Activated CD4-positive, alpha-beta memory T cell treated with anti-CD3 and anti-CD28 coated beads for 36 hours (primary cell): Measurements from ENCODE around the gene WAC. TPM values are rescaled to one million over a fixed set of nuclear protein-coding genes. Genes with fewer than 3 reads are reported as not detected.
A peak's percentile ranks its signal among the peaks of the same experiment; 100 is the strongest.

ENCODE experiments used
- CTCF ChIA-PET: fragments of 350-600 bp; sonication (Branson Sonifier 250); formaldehyde crosslinking; loops from one replicate; lab custom pipeline; 2021; ENCODE audit warnings: antibody characterized with exemption, inconsistent platforms; lab: Charles Lee
- POLR2A ChIA-PET: fragments of 350-600 bp; sonication (Branson Sonifier 250); formaldehyde crosslinking; loops from one replicate; lab custom pipeline; 2021; ENCODE audit warnings: antibody characterized with exemption; lab: Charles Lee
- DNase-seq: peaks from one replicate; pipeline ENCODE4 v3.0.0-alpha.2; 2020
- H3K27ac Mint-ChIP-seq: one replicate; pipeline ENCODE4 v1.8.0; 2021; ENCODE audit warnings: mixed read lengths
- H3K27me3 Mint-ChIP-seq: one replicate; pipeline ENCODE4 v1.8.0; 2021; ENCODE audit warnings: mixed read lengths
- H3K36me3 Mint-ChIP-seq: one replicate; pipeline ENCODE4 v1.8.0; 2021; ENCODE audit warnings: mixed read lengths
- H3K4me1 Mint-ChIP-seq: one replicate; pipeline ENCODE4 v1.8.0; 2021; ENCODE audit warnings: low read depth, mixed read lengths
- H3K4me3 Mint-ChIP-seq: one replicate; pipeline ENCODE4 v1.8.0; 2021; ENCODE audit warnings: mild to moderate bottlenecking, mixed read lengths
- H3K9me3 Mint-ChIP-seq: one replicate; pipeline ENCODE4 v1.8.0; 2021; ENCODE audit warnings: mixed read lengths
- intact Hi-C: fragments of 100-400 bp; cut with micrococcal nuclease; formaldehyde crosslinking; loops from one replicate; pipeline ENCODE4 v1.15.1; 2023
- total RNA-seq, 2 experiments: library from RNA; stranded (reverse); gene quantifications; one replicate each; pipeline ENCODE4 v1.2.3, GENCODE V29; 2021

WAC gene
- total RNA-seq, 2 experiments from 2014 or later: 92.9 to 93.1 TPM

DNA sequence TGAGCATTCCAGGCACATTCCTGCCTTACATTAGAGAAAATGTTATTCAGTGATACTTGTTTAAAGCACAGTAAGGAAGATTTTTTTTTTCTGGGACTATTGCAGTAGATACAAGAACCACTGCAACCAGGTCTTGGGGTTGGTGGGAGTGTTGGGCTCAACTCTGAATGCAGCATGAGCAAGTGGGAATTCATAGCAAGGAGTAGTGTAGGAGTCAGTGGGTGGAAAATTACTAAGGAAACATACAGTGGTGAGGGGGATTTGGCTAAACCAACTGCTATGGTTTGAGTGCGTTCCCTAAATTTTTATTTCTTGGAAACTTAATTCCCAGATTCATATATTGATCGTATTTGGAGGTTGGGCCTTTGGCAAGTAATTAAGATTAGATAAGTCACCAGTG lies 22.4 kb downstream of the WAC start:
- Mint-ChIP-seq H3K9me3 (no peaks in the 10 kb centered on the region), H3K27ac (peak overlapping the region; percentile 16), H3K27me3 (no peaks in the 10 kb centered on the region), H3K4me1 (peaks cover 82% of the 10 kb centered on the region), H3K4me3 (no peak overlapping the region), H3K36me3 (peaks cover 63% of the 10 kb centered on the region)
- DNase-seq: no peak
- intact Hi-C loops: no loop called here
- ChIA-PET POLR2A (no interaction called here), CTCF (no interaction called here)

DNA sequence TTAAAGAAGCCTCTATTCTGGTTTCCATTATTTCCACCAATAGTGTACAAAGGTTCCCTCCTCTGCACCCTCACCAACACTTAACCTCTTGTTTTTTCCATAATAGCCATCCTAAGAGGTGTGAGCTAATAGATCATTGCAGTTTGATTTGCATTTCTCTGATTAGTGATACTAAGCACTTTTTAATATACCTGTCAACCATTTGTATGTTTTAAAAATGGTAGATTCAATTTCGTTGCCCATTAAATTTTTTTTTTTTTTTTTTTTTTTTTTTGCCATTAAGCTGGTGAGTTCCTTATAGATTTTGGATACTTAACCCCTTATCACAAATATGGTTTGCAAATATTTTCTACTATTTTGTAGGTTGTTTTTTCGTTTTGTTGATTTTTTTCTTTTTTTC lies 23.2 kb downstream of the WAC start:
- Mint-ChIP-seq H3K36me3 (peaks cover 65% of the 10 kb centered on the region), H3K4me3 (no peak overlapping the region), H3K9me3 (no peaks in the 10 kb centered on the region), H3K27ac (no peak overlapping the region), H3K4me1 (peaks cover 82% of the 10 kb centered on the region), H3K27me3 (no peaks in the 10 kb centered on the region)
- DNase-seq: no peak
- intact Hi-C loops: no loop called here
- ChIA-PET POLR2A (interaction anchor here (1.3 kb wide), 1 partner anchor 11 kb away, joined by 3 read pairs; no protein-coding TSS in a partner anchor), CTCF (no interaction called here)

DNA sequence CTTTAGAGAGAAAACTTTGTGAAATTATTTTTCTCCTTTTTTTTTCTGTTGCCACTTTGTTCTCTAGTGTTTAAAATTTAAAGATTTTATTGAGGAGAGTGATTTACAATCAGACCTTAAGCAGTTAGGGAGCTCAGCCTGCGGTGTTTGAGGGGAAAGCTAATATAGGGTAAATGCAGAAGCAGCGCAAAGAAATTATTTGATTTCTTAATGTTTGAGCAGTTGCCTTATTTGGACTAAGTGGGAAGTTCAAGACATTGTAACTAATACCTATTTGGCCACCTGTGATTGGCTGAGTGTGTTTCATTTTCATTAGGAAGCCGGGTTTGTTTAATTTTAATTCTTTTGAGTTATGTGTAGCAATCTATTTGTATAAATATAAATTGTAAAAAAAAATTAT lies 25.3 kb downstream of the WAC start:
- peaks cover 63% of the 10 kb centered on the region for H3K36me3 Mint-ChIP-seq
- no peak overlapping the region for H3K4me3 Mint-ChIP-seq
- no peak overlapping the region for H3K27ac Mint-ChIP-seq
- ChIA-PET POLR2A (interaction anchor here (1.4 kb wide), 1 partner anchor 12 kb away, joined by 3 read pairs; no protein-coding TSS in a partner anchor), CTCF (interaction anchor here (0.6 kb wide), 1 partner anchor 23 kb away, joined by 3 read pairs; no protein-coding TSS in a partner anchor)
- intact Hi-C loops: no loop called here
- H3K9me3 Mint-ChIP-seq: no peaks in the 10 kb centered on the region
- no peak for DNase-seq
- peaks cover 75% of the 10 kb centered on the region for H3K4me1 Mint-ChIP-seq
- no peaks in the 10 kb centered on the region for H3K27me3 Mint-ChIP-seq

DNA sequence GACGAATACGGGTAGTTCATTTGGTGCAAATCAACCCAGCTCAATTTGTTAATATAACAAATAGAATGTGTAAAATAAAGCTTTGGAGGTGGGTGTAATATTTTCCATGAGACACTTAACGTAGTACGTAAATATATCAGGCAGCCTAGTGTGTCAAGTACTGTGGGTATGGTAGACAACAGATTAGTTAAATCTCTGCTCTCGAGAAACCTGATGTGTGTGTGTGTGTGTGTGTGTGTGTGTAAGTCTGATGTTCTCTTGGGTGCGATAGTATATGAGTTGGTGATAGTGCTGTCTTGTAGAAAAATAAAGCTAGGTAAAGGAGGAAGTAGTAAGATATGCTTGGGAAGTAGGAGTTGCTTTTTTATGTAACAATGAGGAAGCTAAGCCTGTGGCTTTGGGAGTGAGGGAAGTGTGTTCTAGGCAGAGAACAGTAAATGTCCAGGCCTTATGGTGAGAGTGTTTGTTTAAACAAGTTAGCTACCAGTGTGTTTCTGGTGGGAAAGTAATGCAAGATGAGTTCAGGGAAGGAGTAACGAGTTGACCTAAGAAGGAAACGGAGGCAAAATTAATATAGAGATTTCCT lies 26.1 kb downstream of the WAC start:
- peaks cover 61% of the 10 kb centered on the region for H3K36me3 Mint-ChIP-seq
- H3K4me3 Mint-ChIP-seq: no peak overlapping the region
- H3K27ac Mint-ChIP-seq: no peak overlapping the region
- H3K4me1 Mint-ChIP-seq: peaks cover 74% of the 10 kb centered on the region
- DNase-seq: no peak
- no peaks in the 10 kb centered on the region for H3K27me3 Mint-ChIP-seq
- H3K9me3 Mint-ChIP-seq: no peaks in the 10 kb centered on the region
- intact Hi-C loops: no loop called here
- CTCF ChIA-PET: no interaction called here
- POLR2A ChIA-PET: interaction anchor here (1.2 to 1.4 kb wide), 2 partner anchors 13 to 19 kb away, joined by 3 read pairs; no protein-coding TSS in a partner anchor

DNA sequence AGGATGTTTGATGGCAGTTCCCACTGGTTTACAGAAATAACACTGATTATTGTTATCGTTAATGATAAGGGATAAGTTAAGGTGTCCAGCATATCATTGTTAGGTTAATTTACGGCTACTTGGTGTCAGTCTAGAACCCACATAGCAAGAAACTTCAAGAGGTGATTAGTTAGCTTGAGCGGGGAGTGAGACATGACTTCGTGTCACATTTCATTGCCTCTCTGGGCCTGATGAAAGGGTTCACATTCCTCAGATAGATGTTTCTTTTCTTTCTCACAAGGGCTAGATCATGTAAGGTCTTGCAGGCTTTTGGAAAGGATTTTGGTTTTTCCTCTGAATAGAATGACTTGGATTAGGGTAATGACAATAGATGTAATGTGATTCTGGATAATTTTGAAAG lies 26.7 kb downstream of the WAC start:
- no peaks in the 10 kb centered on the region for H3K9me3 Mint-ChIP-seq
- no peaks in the 10 kb centered on the region for H3K27me3 Mint-ChIP-seq
- CTCF ChIA-PET: no interaction called here
- H3K4me1 Mint-ChIP-seq: peaks cover 74% of the 10 kb centered on the region
- no peak overlapping the region for H3K27ac Mint-ChIP-seq
- H3K4me3 Mint-ChIP-seq: no peak overlapping the region
- peaks cover 59% of the 10 kb centered on the region for H3K36me3 Mint-ChIP-seq
- no peak for DNase-seq
- POLR2A ChIA-PET: interaction anchor here (1.2 to 1.4 kb wide), 2 partner anchors 14 to 18 kb away, joined by 3 read pairs; no protein-coding TSS in a partner anchor
- intact Hi-C loops: no loop called here

DNA sequence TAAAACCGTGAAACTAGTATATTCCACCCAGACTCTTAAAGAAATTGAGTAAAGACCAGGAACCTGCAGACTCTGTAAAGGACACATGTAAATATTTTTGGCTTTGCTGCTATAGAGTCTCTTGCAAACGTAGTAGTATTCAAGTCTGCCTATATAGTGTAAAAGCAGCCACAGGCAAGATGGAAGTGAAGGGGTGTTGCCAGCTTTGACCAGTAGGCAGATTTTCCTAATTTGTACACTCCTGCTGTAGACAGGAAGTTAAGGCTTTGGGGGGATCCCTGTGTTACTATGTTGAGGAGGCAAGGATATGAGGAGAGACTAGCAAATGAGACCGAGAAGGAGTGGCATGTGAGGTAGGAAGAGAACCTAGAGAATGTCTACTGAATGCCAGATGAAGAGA lies 27.7 kb downstream of the WAC start:
- Mint-ChIP-seq H3K9me3 (no peaks in the 10 kb centered on the region), H3K4me1 (peaks cover 73% of the 10 kb centered on the region), H3K27me3 (no peaks in the 10 kb centered on the region), H3K27ac (peak overlapping the region; percentile 20), H3K36me3 (peaks cover 49% of the 10 kb centered on the region), H3K4me3 (no peak overlapping the region)
- DNase-seq: no peak
- POLR2A ChIA-PET: no interaction called here
- CTCF ChIA-PET: no interaction called here
- intact Hi-C loops: no loop called here

DNA sequence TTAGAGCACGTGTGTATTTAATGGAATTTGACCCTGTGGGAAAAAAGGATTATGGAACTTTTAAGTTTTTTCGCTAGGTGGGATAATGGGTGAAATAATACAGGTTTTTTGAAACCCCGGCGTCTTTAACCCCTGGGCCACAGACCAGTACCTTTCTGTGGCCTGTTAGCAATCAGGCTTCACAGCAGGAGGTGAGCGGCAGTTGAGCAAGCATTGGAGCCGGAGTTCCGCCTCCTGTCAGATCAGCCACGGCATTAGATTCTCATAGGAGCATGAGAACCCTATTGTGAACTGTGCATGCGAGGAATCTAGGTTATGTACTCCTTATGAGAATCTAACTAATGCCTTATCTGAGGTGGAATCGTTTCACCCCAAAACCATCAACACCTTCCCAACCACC lies 28.6 kb downstream of the WAC start:
- H3K4me1 Mint-ChIP-seq: peaks cover 74% of the 10 kb centered on the region
- CTCF ChIA-PET: no interaction called here
- no peak for DNase-seq
- POLR2A ChIA-PET: no interaction called here
- no peaks in the 10 kb centered on the region for H3K9me3 Mint-ChIP-seq
- H3K4me3 Mint-ChIP-seq: no peak overlapping the region
- no peak overlapping the region for H3K27ac Mint-ChIP-seq
- intact Hi-C loops: no loop called here
- H3K36me3 Mint-ChIP-seq: peaks cover 48% of the 10 kb centered on the region
- H3K27me3 Mint-ChIP-seq: no peaks in the 10 kb centered on the region

DNA sequence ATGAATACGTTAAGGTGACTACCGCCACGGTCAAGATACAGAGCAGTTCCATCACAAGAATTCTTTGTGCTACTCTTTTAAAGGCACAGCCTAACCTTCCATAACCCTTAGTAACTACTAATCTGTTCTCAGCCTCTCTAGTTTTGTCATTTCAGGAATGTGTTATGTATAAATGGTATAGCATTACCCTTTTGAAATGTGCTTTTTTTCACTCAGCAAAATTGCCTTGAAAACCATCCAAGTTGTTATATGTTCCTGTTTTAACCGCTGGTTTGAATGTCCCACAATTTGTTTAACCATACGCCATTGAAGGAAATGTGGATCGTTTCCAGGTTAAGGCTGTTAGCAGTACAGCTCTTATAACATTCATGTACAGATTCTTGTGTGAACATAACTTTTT lies 32.0 kb downstream of the WAC start:
- H3K4me3 Mint-ChIP-seq: no peak overlapping the region
- peaks cover 43% of the 10 kb centered on the region for H3K36me3 Mint-ChIP-seq
- intact Hi-C loops: loop anchor here (2.0 kb wide), 2 partner anchors 14 to 32 kb away; partner anchors contain the start of gene WAC
- H3K27ac Mint-ChIP-seq: peak overlapping the region; percentile 20
- no peaks in the 10 kb centered on the region for H3K9me3 Mint-ChIP-seq
- no peak for DNase-seq
- CTCF ChIA-PET: no interaction called here
- H3K4me1 Mint-ChIP-seq: peaks cover 80% of the 10 kb centered on the region
- H3K27me3 Mint-ChIP-seq: no peaks in the 10 kb centered on the region
- POLR2A ChIA-PET: no interaction called here

DNA sequence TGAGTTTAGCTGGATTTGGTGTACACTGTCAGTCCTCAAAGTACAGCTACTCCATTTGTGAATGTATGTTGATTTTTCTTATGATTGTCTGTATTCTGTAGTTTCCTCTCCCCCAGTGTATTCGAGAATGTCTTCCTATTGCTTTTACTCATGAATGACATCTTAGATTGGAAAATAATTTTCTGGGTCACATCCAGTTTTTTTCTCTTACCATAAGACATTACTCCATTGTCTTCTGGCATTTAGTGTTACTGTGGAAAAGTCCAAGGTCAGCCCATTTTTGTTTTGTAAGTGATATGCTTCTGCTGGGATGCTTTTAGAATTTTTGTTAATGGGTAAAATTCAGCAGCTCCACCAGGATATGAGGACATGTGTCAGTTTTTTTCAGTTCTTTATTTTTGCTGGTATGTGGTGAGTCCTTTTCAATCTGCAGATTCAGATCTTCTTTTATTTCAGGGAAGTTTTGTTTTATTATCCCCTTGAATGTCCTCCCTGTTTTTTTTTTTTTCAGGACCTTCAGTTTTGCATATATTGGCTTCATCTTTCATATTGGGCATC lies 33.6 kb downstream of the WAC start:
- Mint-ChIP-seq H3K4me1 (peaks cover 80% of the 10 kb centered on the region), H3K4me3 (no peak overlapping the region), H3K27ac (no peak overlapping the region), H3K9me3 (no peaks in the 10 kb centered on the region), H3K36me3 (peaks cover 35% of the 10 kb centered on the region), H3K27me3 (no peaks in the 10 kb centered on the region)
- DNase-seq: no peak
- intact Hi-C loops: no loop called here
- ChIA-PET POLR2A (no interaction called here), CTCF (no interaction called here)

DNA sequence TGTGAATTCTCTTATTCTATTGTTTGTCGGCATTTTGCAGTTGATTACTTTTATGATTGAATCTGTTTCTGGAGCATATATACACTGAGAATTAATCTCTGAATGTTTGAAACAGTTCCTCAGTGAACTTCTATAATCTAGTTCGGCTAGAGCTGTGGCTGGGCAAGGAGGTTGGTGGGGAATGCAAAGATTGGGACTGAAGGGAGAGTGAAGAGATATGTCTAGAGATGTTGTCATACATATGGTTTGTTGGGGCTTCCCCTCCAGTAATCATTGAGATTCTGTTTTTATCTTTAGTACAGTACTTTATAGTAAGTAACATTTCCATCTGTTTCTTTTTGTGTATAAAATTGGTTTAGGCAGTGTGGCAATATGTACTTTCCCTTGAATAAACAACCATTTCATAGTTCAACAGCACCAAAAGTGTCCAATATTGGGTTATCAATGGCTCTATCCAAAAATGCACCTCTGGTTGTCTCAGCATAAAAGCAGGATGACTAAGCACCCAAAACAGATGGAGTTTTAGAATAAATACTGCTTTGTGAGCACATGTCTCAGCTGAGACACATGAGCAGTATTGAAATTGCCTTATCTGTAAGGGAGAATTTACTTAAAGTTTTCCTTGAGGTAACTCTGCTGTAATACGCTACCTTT lies 36.7 kb downstream of the WAC start:
- no peak for DNase-seq
- Mint-ChIP-seq H3K4me1 (peaks cover 88% of the 10 kb centered on the region), H3K9me3 (no peaks in the 10 kb centered on the region), H3K4me3 (no peak overlapping the region), H3K36me3 (peaks cover 35% of the 10 kb centered on the region), H3K27ac (peak overlapping the region; percentile 39), H3K27me3 (no peaks in the 10 kb centered on the region)
- CTCF ChIA-PET: no interaction called here
- POLR2A ChIA-PET: interaction anchor here (0.8 kb wide), 1 partner anchor 37 kb away, joined by 5 read pairs; the partner anchor contains the start of gene WAC
- intact Hi-C loops: no loop called here

DNA sequence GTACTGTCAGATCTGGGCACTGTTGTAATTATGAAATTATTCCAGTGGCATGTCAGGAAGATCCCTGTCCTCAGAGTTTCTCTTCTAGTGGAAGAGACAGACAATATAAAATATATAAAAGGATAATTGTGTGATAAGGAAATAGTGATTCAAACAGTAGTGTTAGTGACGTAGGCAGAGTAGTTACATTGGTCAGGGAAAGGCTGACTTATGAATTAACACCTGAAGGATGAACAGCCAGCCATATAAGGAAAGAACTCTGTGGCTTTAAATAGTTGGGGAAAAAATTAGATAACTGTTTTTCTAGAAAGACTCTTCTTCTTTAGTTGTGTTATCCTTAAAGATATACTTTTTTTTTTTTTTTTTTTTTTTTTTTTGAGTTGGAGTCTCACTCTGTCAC lies 37.7 kb downstream of the WAC start:
- peaks cover 89% of the 10 kb centered on the region for H3K4me1 Mint-ChIP-seq
- H3K9me3 Mint-ChIP-seq: no peaks in the 10 kb centered on the region
- ChIA-PET CTCF (interaction anchor here (0.6 kb wide), 1 partner anchor 1789 kb away, joined by 3 read pairs; no protein-coding TSS in a partner anchor), POLR2A (interaction anchor here (0.8 kb wide), 1 partner anchor 38 kb away, joined by 5 read pairs; the partner anchor contains the start of gene WAC)
- DNase-seq: no peak
- H3K4me3 Mint-ChIP-seq: no peak overlapping the region
- peaks cover 36% of the 10 kb centered on the region for H3K36me3 Mint-ChIP-seq
- no peaks in the 10 kb centered on the region for H3K27me3 Mint-ChIP-seq
- H3K27ac Mint-ChIP-seq: peak overlapping the region; percentile 23
- intact Hi-C loops: no loop called here

DNA sequence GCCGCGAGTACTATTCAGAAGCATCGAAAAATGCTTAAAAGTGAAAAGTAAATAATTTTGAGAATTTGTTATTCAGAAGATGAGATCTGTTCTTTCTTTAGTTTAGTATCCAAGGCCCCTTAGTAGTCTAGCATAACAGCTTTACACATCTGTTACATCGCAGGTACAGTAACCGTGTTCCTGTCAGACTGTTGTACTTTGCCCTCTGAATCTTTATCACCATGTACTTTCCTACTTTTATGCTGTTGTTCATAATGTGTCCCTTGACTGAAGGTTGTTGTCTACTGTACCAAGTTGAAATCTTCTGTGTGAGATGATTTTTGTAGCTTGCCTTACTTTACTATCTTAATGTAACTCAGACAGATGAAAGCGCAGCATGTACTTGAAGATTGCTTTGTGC lies 38.3 kb downstream of the WAC start:
- Mint-ChIP-seq H3K27ac (no peak overlapping the region), H3K9me3 (no peaks in the 10 kb centered on the region), H3K27me3 (no peaks in the 10 kb centered on the region), H3K36me3 (peaks cover 35% of the 10 kb centered on the region), H3K4me3 (no peak overlapping the region), H3K4me1 (peaks cover 88% of the 10 kb centered on the region)
- intact Hi-C loops: no loop called here
- DNase-seq: no peak
- POLR2A ChIA-PET: interaction anchor here (0.5 kb wide), 1 partner anchor 10 kb away, joined by 3 read pairs; no protein-coding TSS in a partner anchor
- CTCF ChIA-PET: interaction anchor here (0.6 kb wide), 1 partner anchor 1788 kb away, joined by 3 read pairs; no protein-coding TSS in a partner anchor
